Mammary epithelial cell (primary cell): Measurements from ENCODE around the gene POLR3E.

ENCODE experiments used
- EZH2 ChIP-seq: IDR thresholded peaks from 2 replicates; pipeline ENCODE4 v1.6.1; 2012; ENCODE audit warnings: low read length, inconsistent platforms, borderline replicate concordance
- TF ChIP-seq, protein P1 (sequence below), 2 donors: IDR thresholded peaks in 1 of 2; conservative IDR thresholded peaks in 1 of 2; 2 replicates each; pipeline ENCODE4 v1.5.1; 2011 to 2012; ENCODE audit warnings: inconsistent platforms in 2 of 2, low read length in 2 of 2, mild to moderate bottlenecking in 2 of 2, control low read depth in 1 of 2, low read depth in 1 of 2; ENCODE audit not compliant: insufficient read depth in 1 of 2; ENCODE audit errors: extremely low read depth in 1 of 2

DNA sequence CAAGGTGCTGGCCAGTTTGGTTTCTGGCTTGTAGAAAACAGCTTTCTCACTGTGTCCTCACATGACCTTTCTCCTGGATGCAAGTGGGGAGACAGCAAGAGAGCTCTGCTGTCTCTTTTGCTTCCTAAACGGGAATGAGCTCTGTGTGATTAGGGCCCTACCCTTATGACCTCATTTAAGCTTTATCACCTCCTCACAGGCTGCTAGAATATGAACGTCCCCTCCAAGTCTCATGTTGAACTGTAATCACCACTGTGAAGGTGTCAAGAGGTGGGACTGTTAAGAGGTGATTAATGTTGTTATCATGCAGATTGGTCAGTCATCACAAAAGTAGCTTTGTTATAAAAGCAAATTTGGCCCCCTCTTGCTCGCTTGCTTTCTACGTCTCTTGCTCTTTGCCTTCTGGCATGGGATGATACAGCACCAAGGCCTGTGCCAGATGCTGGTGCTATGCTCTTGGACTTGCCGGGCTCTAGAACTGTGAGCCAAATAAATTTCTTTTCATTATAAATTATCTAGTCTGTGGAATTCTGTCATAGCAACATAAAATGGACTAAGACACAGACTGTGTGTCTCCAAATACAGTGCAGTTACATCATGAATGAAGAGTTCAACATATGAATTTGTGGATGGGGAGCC is 14.8 kb upstream of the POLR3E start:
- TF ChIP-seq, protein P1, sequence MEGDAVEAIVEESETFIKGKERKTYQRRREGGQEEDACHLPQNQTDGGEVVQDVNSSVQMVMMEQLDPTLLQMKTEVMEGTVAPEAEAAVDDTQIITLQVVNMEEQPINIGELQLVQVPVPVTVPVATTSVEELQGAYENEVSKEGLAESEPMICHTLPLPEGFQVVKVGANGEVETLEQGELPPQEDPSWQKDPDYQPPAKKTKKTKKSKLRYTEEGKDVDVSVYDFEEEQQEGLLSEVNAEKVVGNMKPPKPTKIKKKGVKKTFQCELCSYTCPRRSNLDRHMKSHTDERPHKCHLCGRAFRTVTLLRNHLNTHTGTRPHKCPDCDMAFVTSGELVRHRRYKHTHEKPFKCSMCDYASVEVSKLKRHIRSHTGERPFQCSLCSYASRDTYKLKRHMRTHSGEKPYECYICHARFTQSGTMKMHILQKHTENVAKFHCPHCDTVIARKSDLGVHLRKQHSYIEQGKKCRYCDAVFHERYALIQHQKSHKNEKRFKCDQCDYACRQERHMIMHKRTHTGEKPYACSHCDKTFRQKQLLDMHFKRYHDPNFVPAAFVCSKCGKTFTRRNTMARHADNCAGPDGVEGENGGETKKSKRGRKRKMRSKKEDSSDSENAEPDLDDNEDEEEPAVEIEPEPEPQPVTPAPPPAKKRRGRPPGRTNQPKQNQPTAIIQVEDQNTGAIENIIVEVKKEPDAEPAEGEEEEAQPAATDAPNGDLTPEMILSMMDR (conservative IDR thresholded peaks at IDR 0.05 in 1 of 2, IDR thresholded peaks at IDR 0.05 in 1 of 2; ENCODE audit: extremely low read depth in 1 of 2, insufficient read depth in 1 of 2, low read depth in 1 of 2, low read length in 2 of 2), result no peak
- TF ChIP-seq EZH2, result no peak
